ENCODE measurements around the gene SAMD15. TPM values are rescaled to one million over a fixed set of nuclear protein-coding genes. Genes with fewer than 3 reads are reported as not detected.

The SAMD15 gene
- total RNA-seq, 1 experiment from 2014 or later: 1.2 TPM

DNA sequence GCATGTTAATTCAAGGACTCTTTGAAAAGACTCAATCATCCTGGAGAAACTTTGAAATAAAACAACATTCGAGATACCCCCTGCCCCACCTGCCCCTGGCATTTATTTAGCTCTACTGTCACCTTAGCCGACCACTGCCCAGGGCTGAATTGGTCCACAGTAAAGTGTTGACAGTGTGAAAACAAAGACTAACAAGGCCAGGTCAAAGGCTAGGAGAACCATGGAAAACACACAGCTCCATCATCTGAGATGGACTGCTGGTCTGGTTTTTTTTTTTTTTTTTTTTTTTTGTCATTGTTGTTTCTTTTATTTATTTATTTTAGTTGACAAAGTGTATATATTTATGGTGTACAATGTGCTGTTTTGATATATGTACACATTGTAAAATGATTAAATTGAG, 30.7 kb upstream of the SAMD15 start:
- no peak overlapping the region for H3K9ac ChIP-seq (ENCODE audit: low read length)
- no peaks in the 10 kb centered on the region for H3K9me2 ChIP-seq (replicated peaks; ENCODE audit: low read length)
- H3K27ac ChIP-seq (ENCODE audit: low read length): no peak overlapping the region
- no peak for ATAC-seq
- no peaks in the 10 kb centered on the region for H3K4me1 ChIP-seq (ENCODE audit: insufficient read depth, low read length)
- no peak for TF ChIP-seq CTCF (conservative IDR thresholded peaks at IDR 0.05; ENCODE audit: low read depth, low read length)
- no peak for TF ChIP-seq EZH2 (IDR thresholded peaks at IDR 0.05; ENCODE audit: low read length, unreplicated experiment)
- no peak for TF ChIP-seq EZH2phosphoT487 (IDR thresholded peaks at IDR 0.05; ENCODE audit: borderline replicate concordance, low read length)
- no peak overlapping the region for H3K4me2 ChIP-seq (ENCODE audit: low read length)
- no peaks in the 10 kb centered on the region for H3K9me3 ChIP-seq (ENCODE audit: low read length)
- H2AFZ ChIP-seq (ENCODE audit: low read length): no peak overlapping the region
- no TSS peak for BruUV-seq (replicated peaks)
- ChIA-PET CTCF (no interaction called here), POLR2A (ENCODE audit: unreplicated experiment) (no interaction called here)
- intact Hi-C loops (cut with micrococcal nuclease): no loop called here
- H3K79me2 ChIP-seq (ENCODE audit: low read length): no peaks in the 10 kb centered on the region
- no peaks in the 10 kb centered on the region for H3F3A ChIP-seq (ENCODE audit: low read length, unreplicated experiment)
- no peak overlapping the region for H3K4me3 ChIP-seq (ENCODE audit: low read length)
- H3K27me3 ChIP-seq (ENCODE audit: low read length): no peaks in the 10 kb centered on the region
- no peaks in the 10 kb centered on the region; the same call in 1 of the 2 replicates for H3K36me3 ChIP-seq (ENCODE audit: low read depth, low read length)
- no peak for DNase-seq
- H4K20me1 ChIP-seq (ENCODE audit: low read length): no peaks in the 10 kb centered on the region

GRCh38 chr14:77347751-77348150, 29.4 kb upstream of the SAMD15 start:
- H3K4me3 ChIP-seq (ENCODE audit: low read length): no peak overlapping the region
- no peaks in the 10 kb centered on the region for H3F3A ChIP-seq (ENCODE audit: low read length, unreplicated experiment)
- BruUV-seq (replicated peaks): no TSS peak
- no peak overlapping the region for H3K27ac ChIP-seq (ENCODE audit: low read length)
- TF ChIP-seq CTCF (conservative IDR thresholded peaks at IDR 0.05; ENCODE audit: low read depth, low read length): no peak
- TF ChIP-seq EZH2 (IDR thresholded peaks at IDR 0.05; ENCODE audit: low read length, unreplicated experiment): no peak
- no peak for TF ChIP-seq EZH2phosphoT487 (IDR thresholded peaks at IDR 0.05; ENCODE audit: borderline replicate concordance, low read length)
- no peaks in the 10 kb centered on the region for H3K27me3 ChIP-seq (ENCODE audit: low read length)
- DNase-seq: no peak
- H3K4me2 ChIP-seq (ENCODE audit: low read length): no peak overlapping the region
- no peaks in the 10 kb centered on the region; the same call in 1 of the 2 replicates for H3K36me3 ChIP-seq (ENCODE audit: low read depth, low read length)
- ChIA-PET CTCF (no interaction called here), POLR2A (ENCODE audit: unreplicated experiment) (no interaction called here)
- no peaks in the 10 kb centered on the region for H3K4me1 ChIP-seq (ENCODE audit: insufficient read depth, low read length)
- H3K9me3 ChIP-seq (ENCODE audit: low read length): no peaks in the 10 kb centered on the region
- no peak for ATAC-seq
- H3K9me2 ChIP-seq (replicated peaks; ENCODE audit: low read length): no peaks in the 10 kb centered on the region
- H3K9ac ChIP-seq (ENCODE audit: low read length): no peak overlapping the region
- no peak overlapping the region for H2AFZ ChIP-seq (ENCODE audit: low read length)
- H4K20me1 ChIP-seq (ENCODE audit: low read length): no peaks in the 10 kb centered on the region
- no peaks in the 10 kb centered on the region for H3K79me2 ChIP-seq (ENCODE audit: low read length)
- intact Hi-C loops (cut with micrococcal nuclease): no loop called here

- H3K4me1 ChIP-seq (ENCODE audit: insufficient read depth, low read length): no peaks in the 10 kb centered on the region
- H3K4me2 ChIP-seq (ENCODE audit: low read length): no peak overlapping the region
- no peaks in the 10 kb centered on the region for H3K9me3 ChIP-seq (ENCODE audit: low read length)
- H3K9me2 ChIP-seq (replicated peaks; ENCODE audit: low read length): no peaks in the 10 kb centered on the region
- no TSS peak for BruUV-seq (replicated peaks)
- H3K4me3 ChIP-seq (ENCODE audit: low read length): no peak overlapping the region
- ATAC-seq (no peak), DNase-seq (no peak)
- H3K27ac ChIP-seq (ENCODE audit: low read length): no peak overlapping the region
- H3K79me2 ChIP-seq (ENCODE audit: low read length): no peaks in the 10 kb centered on the region
- no peaks in the 10 kb centered on the region for H3K27me3 ChIP-seq (ENCODE audit: low read length)
- H3K36me3 ChIP-seq (ENCODE audit: low read depth, low read length): no peaks in the 10 kb centered on the region; the same call in 1 of the 2 replicates
- ChIA-PET POLR2A (ENCODE audit: unreplicated experiment) (interaction anchor here (0.5 kb wide), 1 partner anchor 477 kb away, joined by 3 read pairs; no protein-coding TSS in a partner anchor), CTCF (no interaction called here)
- H3F3A ChIP-seq (ENCODE audit: low read length, unreplicated experiment): no peaks in the 10 kb centered on the region
- no peak overlapping the region for H3K9ac ChIP-seq (ENCODE audit: low read length)
- TF ChIP-seq EZH2phosphoT487 (IDR thresholded peaks at IDR 0.05; ENCODE audit: borderline replicate concordance, low read length) (no peak), CTCF (conservative IDR thresholded peaks at IDR 0.05; ENCODE audit: low read depth, low read length) (no peak), EZH2 (IDR thresholded peaks at IDR 0.05; ENCODE audit: low read length, unreplicated experiment) (no peak)
- no peak overlapping the region for H2AFZ ChIP-seq (ENCODE audit: low read length)
- H4K20me1 ChIP-seq (ENCODE audit: low read length): no peaks in the 10 kb centered on the region
- intact Hi-C loops (cut with micrococcal nuclease): no loop called here
Observed at GRCh38 chr14:77353469-77354141, 23.6 kb upstream of the SAMD15 start.
